NCI-H82 treated with DMSO at 0.1 percent for 48 hours (cell line): ENCODE measurements around the gene PLA1A.
"Not testable (repeated sequence)": the region's sequence is repeated elsewhere in the genome, so short reads cannot be mapped to it uniquely, and the experiment has no call there.

Source experiments
- DNase-seq: peaks from one replicate; lab custom pipeline; 2025; ENCODE audit not compliant: unreplicated experiment; lab: John Stamatoyannopoulos, UW

The PLA1A gene

DNA sequence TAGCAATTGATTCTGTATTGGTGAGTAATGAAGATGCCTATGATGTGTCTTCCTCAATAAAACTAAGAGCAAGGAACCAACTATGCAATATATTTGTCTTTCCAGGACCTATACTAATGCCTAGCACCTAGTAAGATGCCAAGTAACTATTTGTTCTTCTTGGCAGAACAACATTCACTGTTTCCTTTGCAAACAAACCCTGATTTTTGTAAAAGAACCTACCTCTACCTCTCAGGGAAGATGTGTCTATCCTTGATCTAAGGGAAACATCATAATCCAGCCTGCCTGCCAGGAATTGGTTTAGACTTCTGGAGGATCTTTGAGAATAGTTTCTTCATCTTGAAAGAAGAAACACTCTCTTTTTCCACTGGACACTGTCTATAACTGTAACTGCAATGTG lies 22.2 kb upstream of the PLA1A start:
- no peak for DNase-seq

DNA sequence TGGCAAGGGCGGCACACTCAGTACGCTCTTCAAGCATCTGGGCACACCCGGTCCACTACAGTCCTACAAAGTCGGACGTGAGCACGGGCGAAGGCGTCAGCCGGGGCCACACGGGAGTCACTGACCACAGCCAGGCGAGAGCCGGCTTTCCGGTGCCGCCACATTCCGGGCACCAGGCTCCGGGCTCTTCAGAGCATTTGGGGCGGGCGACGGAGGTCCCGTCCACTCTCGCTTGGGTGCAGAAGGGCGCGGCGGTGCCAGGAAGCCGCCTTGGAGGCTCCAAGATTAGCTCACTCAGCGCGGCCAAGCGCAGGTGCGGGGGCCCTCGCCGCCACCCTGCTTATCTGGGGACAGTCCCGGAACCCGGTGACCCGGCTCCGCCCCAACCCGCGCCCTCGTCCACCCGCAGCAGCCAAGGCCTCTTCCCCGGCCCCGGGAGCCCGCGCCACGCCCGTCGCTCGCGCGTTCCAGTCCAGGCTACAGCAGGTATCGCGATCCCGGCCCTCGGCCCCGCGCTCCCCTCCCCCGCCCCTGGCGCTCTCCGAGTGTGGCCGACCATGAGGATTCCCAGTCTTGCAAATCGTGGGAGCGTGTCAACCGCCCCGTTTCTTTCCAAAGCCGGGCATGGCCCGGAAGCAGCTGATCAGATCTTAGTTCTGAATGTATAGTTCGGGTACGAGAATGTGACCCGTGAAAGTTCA lies 18.2 kb upstream of the PLA1A start, which contains the start of gene ADPRH:
TSS of gene ADPRH (plus strand) at position 127 of the 701 bp plus-strand sequence. CDS start 2,678 bp downstream, outside the sequence.
- no peak for DNase-seq

DNA sequence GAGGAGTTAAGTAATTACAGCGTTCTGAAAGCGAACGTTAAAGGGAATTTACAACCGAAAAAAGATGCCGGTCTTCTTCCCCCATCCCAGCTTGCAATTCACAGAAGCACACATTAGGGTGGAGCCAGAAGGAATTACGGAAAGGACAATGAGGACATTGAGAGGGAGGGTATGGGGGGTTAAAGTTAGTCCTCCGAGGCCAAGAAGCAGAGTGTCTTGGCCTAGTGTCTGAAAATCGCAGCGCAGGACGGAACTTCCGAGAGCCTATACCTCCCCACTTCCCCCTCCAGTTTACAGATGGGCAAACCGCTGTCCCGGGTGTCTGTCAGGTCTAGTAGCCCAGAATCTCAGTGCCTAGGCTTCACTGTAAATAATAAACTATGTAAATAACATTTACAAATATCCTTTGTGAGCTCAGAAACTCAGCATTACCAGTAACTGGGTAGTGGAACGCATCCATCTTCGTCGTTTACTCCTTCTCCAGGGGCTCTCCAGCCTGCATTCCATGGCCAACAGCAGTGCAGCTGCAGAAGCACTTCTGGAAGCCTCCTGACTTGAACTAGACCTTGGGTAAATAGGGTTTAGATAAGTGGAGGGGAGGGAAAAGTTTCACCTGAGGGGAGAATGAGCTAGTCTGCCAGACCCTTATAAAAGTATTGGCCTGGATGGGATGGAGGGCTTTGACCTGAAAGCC lies 17.5 kb upstream of the PLA1A start:
- no peak for DNase-seq

DNA sequence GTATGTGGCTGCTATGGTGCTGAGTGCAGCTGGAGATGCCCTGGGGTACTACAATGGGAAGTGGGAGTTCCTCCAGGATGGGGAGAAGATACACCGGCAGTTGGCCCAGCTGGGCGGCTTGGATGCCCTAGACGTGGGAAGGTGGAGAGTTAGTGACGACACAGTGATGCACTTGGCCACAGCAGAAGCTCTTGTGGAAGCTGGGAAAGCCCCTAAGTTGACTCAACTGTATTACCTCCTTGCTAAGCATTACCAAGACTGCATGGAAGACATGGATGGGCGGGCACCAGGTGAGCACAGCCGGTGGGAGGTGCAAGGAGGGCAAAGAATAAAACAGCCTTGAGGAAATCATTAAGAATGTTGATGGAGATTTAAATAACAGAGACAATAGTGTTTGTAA lies 15.5 kb upstream of the PLA1A start:
- DNase-seq, result no peak

DNA sequence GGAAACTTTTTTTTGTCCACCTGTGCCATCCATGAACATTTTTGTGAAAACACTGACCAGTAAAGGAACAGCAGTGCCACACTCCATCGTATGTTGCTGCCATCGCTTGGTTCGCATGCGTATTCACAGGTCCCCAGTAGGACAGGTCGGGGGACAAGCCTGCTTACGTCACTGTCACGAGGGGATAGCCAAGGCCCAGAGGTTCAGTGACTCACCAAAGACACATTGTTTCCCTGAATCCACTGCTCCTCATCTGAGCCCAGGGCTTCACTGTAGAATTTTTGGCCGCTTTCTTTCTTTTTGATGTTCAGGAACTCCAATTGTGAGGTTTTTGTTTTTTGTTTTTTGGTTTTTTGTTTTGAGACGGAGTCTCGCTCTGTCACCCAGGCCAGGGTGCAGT lies 12.5 kb upstream of the PLA1A start:
- no peak for DNase-seq

DNA sequence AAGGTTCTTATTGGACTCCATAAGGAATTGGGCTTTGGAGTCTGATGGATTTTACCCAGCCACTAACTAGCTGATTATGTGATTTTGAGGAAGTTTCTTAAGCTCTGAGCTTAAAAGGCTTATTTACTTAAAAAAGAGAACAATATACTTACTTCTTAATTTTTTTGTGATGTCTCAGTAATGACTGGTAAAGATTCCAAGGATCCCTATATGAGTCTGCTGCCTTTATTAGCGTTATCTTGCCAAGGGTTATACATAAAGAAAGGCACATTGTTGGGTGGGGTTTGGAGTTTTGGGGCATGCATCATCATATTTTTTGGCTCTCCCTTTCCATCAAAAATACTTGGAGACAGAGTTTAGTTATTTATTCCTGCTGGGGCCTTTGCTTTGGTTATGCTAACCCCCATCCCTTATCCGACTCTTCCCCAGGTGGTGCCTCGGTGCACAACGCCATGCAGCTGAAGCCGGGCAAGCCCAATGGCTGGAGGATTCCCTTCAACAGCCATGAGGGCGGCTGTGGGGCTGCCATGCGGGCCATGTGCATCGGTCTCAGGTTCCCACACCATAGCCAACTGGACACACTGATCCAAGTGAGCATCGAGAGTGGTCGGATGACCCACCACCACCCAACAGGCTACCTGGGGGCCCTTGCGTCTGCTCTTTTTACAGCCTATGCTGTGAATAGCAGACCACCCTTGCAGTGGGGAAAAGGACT lies 11.7 kb upstream of the PLA1A start:
- DNase-seq, result no peak

DNA sequence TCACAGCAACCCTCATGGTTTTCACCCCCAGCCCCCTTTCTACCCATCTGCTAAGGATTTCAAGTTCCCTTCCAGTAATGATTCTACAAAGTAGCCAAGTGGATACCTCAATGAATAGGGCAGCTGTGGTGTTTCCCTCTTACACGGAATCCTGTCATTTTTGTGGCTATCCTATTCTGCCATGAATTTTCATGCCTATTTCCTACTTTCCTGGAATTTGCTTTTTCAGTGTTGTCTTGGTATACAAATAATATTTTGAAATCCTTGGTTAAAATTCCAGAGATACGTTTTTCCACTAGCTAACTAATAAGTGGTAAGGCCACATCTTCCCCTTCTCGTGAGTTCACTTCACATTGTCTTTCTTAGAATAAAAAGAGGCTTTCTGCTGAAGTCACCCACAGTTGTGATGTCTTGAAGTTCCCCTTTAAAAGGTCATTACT lies 10.9 kb upstream of the PLA1A start:
- no peak for DNase-seq

DNA sequence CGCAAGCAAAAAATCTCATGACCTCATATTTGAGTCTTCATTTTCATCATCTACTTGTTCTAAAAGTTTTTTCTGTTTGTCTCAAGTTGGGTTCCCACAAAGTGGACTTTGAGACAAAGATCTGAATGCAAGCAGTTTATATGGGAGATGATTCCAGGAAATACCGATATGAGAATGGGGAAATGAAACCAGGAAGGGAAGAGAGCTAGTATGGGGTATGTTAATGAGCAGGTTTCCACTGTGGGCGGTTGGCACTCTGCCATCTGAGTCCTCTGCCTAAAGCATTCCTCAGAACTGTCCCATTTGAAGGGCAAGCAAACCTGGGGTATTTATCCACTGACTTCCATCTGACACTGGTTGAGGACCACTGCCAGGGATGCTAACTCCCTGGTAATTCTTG lies 9.6 kb upstream of the PLA1A start:
- DNase-seq, result no peak

DNA sequence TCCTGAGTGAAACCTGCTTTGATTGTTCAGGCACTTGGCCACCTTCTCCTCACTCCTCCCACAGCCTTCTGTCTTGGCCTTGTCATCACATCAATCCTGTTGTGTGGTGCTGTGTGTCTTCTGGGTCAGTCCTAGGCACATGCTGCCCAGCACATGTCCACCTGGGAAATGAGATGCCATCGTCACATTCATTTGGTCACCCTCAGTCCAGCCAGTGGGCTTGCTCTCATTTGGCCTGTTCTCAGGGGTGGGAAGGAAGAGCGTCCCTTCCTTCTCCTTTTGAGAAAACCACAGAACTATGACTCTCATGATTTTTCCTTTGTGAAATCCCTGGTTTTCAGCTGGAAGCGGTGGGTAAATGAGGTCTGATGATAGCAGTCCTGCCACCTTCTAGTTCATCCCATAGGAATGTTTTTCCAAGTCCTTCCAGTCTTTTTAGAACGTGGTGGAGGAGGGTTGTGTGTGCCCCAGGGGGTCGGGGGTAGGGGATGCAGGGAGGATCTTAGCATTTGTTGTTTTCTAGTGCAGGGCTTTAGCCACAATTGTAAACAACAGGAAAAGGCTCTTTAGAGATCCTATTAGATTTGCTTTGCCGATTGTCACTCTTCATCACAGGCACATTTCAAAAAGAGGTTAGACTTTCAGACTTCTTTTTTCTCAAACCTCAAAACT lies 8.4 kb upstream of the PLA1A start:
- DNase-seq, result no peak

DNA sequence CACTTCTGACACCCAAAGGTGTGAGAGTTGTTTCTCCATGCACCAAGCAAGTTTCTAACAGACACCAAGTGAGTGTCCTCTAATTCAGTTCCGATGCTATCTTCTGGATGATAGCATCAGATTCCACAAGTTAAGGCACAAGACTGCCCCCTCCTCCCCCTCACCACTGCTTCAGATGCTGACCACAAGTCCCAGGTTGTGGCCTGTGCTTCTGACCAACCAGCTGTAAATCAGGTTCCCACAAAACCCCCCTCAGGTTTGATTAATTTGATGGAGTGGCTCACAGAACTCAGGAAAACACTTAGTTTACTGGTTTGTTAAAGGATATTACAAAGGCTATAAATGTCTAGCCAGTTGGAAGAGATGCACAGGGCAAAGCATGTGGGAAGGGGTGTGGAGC lies 7.0 kb upstream of the PLA1A start:
- no peak for DNase-seq

DNA sequence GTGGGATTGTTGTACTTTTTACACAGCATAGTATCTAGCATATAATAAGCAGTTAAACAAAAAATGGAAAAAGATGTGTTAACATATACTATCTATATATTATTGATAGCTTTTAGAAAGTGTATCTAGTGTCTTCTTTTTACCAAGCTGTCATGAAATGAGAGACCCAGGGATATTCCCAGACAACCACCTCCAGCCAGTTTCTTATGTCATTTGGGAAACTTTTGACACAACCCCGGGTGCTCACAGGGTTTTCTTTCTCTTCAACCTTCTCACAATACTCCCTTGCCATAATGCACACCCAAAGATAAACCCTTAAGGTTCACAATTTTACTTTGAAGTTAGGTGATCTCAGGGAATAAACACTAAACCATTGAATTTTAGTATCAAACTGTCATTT lies 4.8 kb upstream of the PLA1A start:
- DNase-seq, result no peak

DNA sequence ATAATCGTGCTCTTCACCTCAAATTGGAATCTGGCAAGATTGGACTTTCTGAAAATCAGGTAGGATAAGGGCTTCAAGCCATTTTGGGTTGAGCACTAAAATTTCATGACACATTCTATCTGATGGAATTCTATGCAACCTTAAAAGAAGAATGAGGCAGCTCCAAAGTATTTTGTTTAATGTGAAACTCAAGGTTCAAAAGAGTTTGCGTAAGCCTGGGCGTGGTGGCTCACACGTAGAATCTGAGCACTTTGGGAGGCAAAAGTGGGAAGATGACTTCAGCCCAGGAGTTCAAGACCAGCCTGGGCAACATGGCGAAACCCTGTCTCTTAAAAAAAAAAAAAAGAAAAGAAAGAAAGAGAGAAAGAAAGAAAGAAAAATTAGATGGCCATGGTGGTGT lies 3.6 kb upstream of the PLA1A start:
- no peak for DNase-seq

DNA sequence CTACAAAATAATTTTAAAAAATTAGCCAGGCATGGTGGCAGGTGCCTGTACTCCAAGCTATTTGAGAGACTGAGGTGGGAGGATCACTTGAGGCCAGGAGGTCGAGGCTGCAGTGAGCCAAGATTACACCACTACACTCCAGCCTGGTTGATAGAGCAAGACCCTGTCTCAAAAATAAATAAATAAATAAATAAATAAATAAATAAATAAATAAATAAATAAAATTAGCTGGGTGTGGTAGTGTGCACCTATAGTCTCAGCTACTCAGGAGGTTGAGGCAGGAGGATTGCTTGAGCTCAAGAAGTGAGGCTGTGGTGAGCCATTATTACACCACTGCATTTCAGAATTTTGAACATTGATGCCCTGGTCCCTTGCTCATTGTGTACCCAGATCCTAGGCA lies 2.8 kb upstream of the PLA1A start:
- not testable (repeated sequence) for DNase-seq

DNA sequence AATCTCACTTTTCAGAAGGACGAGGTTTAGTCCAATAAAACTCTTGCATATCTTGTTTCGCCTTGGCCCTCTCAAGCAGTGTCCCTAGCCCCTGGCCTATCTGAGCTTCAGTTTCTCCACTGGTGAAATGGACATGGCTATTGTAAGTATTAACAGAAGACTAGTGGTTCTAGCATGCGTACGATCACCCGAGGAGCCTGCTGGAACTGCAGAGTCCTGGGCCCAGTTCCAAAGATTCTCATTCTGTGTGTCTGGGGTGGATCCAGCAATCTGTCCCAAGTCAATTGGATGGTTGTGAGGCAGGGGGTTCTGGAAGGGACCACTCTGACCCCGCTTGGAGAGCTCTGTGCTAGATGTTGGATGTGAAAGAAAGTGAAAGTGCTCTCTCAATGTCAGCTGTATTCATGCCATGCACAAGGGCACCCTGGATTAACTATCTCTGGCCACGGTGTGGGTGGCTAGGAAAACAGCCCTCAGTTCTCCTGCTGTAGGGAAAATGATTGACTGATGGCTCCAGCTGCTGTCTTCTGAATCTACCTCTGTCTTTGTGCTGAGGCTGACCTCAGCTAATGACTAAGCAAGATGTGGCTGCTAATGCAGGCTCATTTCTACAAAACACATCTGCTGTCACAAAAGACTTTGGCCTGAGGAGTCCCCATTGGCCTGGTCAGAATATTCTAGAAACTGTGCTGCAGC lies 1.9 kb upstream of the PLA1A start:
- DNase-seq, result no peak

DNA sequence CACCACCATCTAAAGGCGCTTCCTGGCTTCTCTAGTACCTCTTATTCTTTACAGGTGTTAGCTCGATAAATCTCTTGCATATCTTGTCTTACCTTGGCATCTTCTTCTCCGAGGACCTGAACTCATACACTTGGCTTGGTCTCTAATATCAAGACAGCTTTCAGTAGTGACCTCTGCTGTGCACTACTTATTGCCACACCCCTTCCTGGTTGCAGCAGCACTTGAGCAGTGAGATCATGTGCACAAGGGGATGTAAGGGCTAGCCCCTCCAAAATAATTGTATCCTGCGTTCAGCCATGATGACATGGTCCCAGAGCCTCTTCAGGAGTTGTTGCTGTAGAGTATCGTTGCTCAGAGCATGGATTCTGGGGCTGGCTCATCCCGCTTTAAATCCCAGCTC lies 1.3 kb upstream of the PLA1A start:
- DNase-seq, result no peak

DNA sequence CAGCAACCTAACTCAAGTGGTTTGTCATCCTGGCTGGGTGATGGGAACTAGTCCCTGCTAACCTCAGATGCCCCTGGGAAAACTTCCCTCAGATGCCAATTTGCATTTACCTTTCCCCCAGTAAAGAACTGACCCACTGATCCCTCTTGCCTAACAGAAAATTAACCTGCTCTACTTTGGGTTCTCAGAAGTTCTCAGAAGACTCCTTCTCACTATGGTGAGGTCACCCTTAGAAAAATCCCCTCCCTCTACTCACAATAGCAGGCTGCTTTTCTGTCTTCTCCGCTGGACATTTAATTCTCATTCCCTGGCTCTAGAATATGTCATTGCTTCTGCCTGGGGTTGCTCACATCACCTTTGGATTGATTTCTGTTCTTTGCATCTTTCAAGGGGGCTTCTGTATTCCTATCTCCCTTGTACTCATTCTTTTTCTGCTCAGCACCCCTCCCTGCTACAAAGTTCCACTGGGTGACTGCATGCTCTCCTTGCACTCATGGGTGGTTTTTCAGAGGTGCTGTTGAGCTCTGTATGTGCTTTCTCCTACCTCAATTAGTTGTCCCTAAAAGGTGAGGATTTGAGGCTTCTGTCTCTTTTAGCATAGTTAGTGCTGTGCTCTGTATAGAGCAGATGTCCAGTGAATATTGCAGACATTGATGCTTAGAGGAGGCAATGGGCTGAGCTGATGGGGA lies 869 bp downstream of the PLA1A start:
- no peak for DNase-seq

DNA sequence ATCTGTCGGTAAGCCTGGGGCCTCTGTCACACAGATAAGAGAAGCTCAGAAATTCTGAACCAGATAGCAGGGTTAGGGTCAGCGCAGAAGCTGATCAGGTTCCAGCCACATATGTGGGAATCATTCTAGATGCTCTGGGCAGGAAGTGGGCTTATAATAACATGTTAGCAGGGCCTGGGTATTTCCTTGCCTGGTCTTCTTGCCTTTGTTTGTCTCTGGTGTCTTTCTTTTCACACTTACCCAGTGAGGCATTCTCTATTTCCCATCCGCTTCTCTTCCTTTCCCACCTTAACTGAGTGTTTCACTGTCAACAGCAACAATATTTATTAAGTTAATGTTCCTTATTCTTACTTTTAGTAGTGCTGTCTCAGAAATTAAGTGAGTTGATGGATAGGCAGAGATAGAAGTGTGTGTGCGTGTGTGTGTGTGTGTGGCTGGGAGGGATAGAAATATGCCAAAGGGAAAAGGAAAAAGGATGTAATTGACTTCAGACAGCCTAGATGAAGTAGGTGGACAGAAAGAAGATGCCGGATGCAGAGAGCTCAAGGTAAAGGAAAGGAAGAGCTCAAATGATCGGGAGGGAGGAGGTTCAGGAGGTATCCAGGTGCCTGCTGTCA lies 2.0 kb downstream of the PLA1A start:
- DNase-seq, result no peak

DNA sequence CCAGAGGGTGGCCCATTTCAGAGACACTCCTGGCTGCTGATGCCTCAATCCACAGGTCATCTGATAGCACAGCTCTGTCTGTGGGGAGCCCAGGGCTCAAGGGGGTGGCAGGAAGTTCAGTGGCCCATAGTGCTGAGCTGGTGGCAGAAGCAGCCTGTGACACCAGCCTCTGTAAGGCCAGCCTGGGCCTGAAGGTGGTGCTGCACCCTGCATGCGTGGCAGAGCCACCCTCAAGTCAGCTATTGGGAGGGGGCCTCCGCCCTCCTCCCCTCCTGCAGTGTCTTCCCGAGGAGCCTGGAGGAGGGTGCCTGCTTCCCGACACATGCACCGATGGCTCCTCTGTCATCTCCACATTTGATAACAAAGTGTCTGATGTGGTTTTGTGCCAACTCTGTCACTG lies 3.0 kb downstream of the PLA1A start:
- DNase-seq, result no peak

DNA sequence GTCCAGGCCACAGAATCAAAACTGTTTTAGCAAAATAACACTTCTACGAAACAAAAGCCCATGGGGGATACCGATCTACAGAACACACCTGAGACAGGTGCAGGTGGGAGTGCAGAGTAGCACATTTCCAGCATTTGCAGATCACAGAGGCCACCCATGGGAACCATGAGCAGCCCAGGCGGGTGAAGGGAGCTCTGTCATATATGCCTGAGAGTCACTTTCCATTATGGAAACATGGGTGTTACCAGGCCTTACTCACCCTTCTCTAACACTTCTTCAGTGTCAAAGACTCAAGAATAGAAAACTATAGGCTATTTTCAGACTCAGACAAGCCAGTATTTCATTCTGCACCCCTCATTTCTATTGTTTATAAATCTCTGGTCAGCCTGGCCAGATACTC lies 3.5 kb downstream of the PLA1A start:
- DNase-seq, result no peak

DNA sequence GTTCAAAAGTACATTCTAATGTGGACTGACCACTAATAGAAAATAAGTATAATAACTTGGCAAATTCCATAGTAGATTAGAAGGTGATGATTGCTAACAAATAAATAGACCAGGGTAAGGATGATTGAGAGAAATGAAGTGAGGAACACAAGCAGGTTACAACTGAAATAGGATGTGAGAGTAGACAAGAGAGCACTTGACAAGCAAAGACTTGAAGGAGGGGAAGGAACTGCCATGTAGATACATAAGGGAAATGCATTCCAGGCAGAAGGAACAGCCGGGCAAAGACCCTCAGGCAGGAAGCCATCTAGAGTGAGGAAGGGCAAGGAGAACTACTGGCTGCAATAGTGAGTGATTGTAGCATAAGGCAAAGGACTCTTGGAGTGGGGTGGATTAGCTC lies 5.0 kb downstream of the PLA1A start:
- no peak for DNase-seq
